ENCODE results near the gene CHPF.

DNA sequence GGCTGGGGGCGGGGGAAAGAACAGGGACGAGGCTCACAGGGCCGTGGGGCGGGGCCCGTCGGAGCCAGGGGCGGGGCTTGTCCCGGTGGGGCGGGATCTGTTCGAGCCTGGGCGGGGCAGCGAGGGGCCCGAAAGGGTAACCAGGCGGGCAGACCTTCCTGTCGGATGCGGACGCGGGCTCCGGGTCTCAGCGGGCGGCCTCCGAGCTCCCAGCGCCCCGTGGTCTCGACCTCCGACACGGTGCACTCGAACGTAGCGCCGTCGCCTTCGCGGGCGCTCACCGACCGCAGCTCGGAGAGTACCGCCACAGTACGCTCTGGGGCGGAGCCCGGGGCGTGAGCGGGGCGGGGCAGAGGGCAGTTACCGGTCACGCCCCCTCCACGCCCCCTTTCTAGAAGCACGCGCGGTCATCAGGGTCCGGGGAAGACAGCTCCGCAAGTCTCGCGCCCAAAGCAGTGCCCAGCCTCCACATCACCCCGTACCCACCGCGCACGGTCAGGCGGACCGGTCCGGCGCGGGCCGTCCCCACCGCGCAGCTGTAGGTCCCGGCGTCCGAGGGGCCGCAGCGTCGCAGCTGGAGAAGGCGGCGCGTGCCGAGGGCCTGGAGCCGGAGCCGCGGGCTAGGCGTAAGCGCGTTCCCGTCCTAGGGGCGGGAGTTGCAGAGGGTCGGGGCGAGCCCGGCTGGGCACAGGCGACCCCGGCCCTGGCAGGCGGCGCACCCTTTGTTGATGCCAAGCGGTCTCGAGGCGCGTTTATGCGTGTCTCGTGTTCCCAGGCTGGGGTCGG, 9.0 kb upstream of the CHPF start:
- TF ChIP-seq, protein P1, sequence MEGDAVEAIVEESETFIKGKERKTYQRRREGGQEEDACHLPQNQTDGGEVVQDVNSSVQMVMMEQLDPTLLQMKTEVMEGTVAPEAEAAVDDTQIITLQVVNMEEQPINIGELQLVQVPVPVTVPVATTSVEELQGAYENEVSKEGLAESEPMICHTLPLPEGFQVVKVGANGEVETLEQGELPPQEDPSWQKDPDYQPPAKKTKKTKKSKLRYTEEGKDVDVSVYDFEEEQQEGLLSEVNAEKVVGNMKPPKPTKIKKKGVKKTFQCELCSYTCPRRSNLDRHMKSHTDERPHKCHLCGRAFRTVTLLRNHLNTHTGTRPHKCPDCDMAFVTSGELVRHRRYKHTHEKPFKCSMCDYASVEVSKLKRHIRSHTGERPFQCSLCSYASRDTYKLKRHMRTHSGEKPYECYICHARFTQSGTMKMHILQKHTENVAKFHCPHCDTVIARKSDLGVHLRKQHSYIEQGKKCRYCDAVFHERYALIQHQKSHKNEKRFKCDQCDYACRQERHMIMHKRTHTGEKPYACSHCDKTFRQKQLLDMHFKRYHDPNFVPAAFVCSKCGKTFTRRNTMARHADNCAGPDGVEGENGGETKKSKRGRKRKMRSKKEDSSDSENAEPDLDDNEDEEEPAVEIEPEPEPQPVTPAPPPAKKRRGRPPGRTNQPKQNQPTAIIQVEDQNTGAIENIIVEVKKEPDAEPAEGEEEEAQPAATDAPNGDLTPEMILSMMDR (IDR thresholded peaks at IDR 0.05), result no peak
- TF ChIP-seq EZH2 (IDR thresholded peaks at IDR 0.05; ENCODE audit: borderline replicate concordance, insufficient read depth, low read depth, low read length, poor library complexity, severe bottlenecking), result no peak

All from B cell (primary cell).